HAP-1 (cell line): ENCODE data around the gene SLC39A7.

ENCODE experiments used
- DNase-seq, 2 experiments: peaks; one replicate each; pipeline ENCODE4 v3.0.0-alpha.2; 2016 to 2020; ENCODE audit warnings: low spot score in 2 of 2
- H3K27me3 ChIP-seq: fragments of 250-450 bp; sonication (Bioruptor Pico); 2 replicates; pipeline ENCODE4 v1.5.1; 2020; ENCODE audit warnings: low read depth, mild to moderate bottlenecking, moderate library complexity
- H3K36me3 ChIP-seq: fragments of 250-450 bp; sonication (Bioruptor Pico); replicated peaks from 2 replicates; pipeline ENCODE4 v1.5.1; 2020; ENCODE audit warnings: mild to moderate bottlenecking
- H3K4me1 ChIP-seq: fragments of 250-450 bp; sonication (Bioruptor Pico); 2 replicates; pipeline ENCODE4 v1.5.1; 2020; ENCODE audit warnings: mild to moderate bottlenecking
- H3K4me3 ChIP-seq: fragments of 250-450 bp; sonication (Bioruptor Pico); 2 replicates; pipeline ENCODE4 v1.5.1; 2020; ENCODE audit warnings: mild to moderate bottlenecking, moderate library complexity
- H3K9me3 ChIP-seq: fragments of 250-450 bp; sonication (Bioruptor Pico); 2 replicates; pipeline ENCODE4 v1.5.1; 2020; ENCODE audit warnings: mild to moderate bottlenecking, moderate library complexity
- in situ Hi-C: fragments of 300-500 bp; cut with MboI; formaldehyde crosslinking; loops from 3 replicates; pipeline ENCODE4 v1.14.3; 2020; ENCODE audit warnings: low sequenced_read_pairs, inconsistent platforms, mixed read lengths

SLC39A7 gene

DNA sequence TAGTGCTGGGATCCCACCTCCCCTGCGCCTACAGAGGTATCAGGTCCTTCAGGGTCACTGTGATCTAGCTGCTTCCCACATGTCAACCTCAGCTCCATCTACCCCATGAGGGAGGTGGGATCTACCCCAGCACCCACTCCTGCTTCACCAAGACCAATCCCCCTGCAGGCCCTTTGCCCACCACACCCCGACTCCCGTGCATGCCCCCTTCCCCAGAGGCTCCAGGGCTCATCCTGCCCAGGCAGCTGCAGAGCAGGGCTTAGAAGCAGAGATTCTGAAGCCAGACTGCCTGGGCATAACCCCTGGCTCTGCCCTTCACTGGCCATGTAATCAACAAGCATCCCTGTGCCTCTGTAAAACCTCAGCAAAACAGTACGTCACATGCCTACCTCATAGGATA is 25.9 kb upstream of the SLC39A7 start:
- no peaks in the 10 kb centered on the region for H3K4me1 ChIP-seq
- no peaks in the 10 kb centered on the region for H3K9me3 ChIP-seq
- no peak overlapping the region for H3K4me3 ChIP-seq
- no peaks in the 10 kb centered on the region for H3K27me3 ChIP-seq
- in situ Hi-C loops: no loop called here
- no peak for DNase-seq
- H3K36me3 ChIP-seq: no peaks in the 10 kb centered on the region

DNA sequence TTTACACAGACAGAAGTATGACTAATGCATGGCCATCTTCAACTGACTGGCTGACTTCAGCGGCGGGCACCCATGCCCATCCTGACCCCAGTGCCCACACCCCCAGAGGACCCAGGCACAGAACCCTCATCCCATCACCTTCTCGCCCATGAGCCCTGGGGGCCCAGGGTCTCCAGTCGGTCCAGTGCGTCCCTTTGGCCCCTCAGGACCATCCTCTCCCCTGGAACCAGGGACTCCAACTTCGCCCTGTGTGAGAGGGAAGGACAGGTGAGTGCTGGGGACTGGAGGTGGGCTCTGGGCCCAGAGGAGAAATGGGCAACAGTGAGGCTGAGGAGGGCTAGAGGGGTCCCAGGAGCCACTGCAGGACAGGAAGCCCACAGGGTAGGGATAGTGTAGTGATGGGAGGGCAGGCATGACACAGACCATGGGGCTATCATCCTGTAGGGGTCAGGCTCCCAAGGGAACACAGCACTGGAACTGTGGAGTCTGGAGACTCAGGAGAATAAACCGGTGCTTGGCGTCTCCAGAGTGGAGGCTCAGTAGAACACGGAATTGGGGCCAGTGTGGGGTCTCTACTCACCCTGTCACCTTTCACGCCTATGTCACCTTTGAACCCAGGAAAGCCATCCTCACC is 25.1 kb upstream of the SLC39A7 start:
- in situ Hi-C loops: no loop called here
- DNase-seq: no peak
- H3K4me3 ChIP-seq: no peak overlapping the region
- no peaks in the 10 kb centered on the region for H3K36me3 ChIP-seq
- no peaks in the 10 kb centered on the region for H3K9me3 ChIP-seq
- no peaks in the 10 kb centered on the region for H3K27me3 ChIP-seq
- no peaks in the 10 kb centered on the region for H3K4me1 ChIP-seq

GRCh38 chr6:33176906-33177305 is 23.8 kb upstream of the SLC39A7 start:
- Histone ChIP-seq H3K36me3 (no peaks in the 10 kb centered on the region), H3K9me3 (no peaks in the 10 kb centered on the region), H3K4me1 (no peaks in the 10 kb centered on the region), H3K27me3 (no peaks in the 10 kb centered on the region), H3K4me3 (no peak overlapping the region)
- in situ Hi-C loops: no loop called here
- DNase-seq: no peak

GRCh38 chr6:33177552-33178446 is 22.9 kb upstream of the SLC39A7 start:
- in situ Hi-C loops: no loop called here
- Histone ChIP-seq H3K4me1 (no peaks in the 10 kb centered on the region), H3K4me3 (no peak overlapping the region), H3K36me3 (no peaks in the 10 kb centered on the region), H3K9me3 (no peaks in the 10 kb centered on the region), H3K27me3 (no peaks in the 10 kb centered on the region)
- DNase-seq: no peak

DNA sequence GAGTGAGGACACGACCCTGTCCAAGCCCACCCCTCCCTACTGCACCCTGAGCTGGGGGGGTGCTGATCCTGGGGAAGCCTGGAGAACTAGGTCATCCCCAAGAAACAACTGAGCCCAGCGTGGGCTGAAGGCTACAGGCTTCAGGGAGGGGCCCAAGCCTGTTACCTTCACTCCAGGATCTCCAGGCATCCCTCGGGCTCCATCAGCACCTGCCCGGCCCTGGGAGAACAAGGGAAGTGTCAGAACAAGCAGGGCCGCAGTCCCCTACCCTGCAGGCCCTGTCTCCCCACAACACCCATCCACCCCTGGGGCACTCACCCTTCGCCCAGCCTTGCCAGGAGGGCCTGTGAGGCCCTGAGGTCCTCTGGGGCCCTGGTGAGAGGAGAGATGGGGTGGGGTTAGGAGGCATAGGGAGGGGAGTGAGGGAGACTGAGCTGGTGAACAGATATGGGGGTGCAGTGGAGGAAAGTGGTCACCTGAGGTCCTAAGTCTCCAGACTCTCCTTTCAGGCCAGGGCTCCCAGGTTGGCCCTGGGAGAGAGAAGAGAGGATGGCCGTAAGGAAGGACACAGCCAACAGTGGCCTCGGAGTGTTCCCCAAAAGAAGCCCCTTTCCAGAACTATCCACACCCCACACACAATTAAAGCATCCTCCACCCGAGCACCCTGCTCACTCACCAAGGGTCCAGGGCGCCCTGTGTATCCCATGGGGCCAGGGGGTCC is 21.8 kb upstream of the SLC39A7 start:
- in situ Hi-C loops: no loop called here
- Histone ChIP-seq H3K27me3 (no peaks in the 10 kb centered on the region), H3K36me3 (no peaks in the 10 kb centered on the region), H3K4me3 (no peak overlapping the region), H3K9me3 (no peaks in the 10 kb centered on the region), H3K4me1 (no peaks in the 10 kb centered on the region)
- no peak for DNase-seq

DNA sequence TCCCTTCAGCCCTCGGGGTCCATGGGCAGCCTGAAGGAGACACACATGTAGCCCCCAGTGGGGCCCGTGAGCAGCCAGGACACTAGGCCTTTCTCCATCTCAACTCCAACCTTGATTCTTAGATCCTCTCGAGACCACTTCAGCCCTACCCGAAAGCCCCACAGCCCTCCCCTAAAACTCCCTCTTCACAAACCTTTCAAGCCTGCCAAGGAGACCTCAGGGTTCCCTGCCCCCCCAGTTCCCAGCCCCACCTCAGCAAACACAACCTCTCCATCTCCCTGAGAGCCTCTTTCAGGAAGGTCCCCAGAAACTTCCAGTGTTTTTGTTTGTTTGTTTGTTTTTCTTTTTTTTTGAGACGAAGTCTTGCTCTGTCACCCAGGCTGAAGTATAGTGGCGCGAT is 19.5 kb upstream of the SLC39A7 start:
- Histone ChIP-seq H3K27me3 (no peaks in the 10 kb centered on the region), H3K36me3 (no peaks in the 10 kb centered on the region), H3K4me1 (no peaks in the 10 kb centered on the region), H3K4me3 (no peak overlapping the region), H3K9me3 (no peaks in the 10 kb centered on the region)
- no peak for DNase-seq
- in situ Hi-C loops: no loop called here

DNA sequence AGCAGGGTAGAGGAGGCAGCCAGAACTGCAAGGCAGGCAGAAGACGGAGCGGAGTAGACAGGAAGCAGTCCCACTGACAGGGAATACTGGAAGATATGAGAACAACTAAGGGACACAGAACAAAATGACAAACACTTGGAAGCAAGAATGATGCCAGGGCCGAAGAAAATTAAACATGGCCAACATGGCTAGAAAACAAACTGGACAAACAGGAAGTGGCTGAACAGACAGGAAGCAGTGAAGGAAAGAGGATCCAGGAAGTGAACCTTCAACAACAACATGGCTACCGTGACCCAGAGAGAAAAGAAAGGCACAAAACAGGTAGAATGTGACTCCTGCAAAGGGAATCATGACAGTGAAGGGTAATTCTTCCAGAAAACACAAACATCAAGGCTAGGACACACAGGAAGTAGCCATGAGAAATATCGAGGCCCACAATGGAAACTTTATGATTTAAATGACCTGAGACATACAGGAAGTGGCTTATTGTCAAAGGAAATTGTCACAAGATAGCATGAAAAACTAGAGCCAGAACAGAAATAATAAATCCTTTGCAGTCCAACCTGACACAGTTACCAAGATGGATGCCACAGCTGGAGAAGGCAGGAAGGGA is 17.5 kb upstream of the SLC39A7 start:
- H3K9me3 ChIP-seq: no peaks in the 10 kb centered on the region
- DNase-seq: no peak
- H3K4me1 ChIP-seq: no peaks in the 10 kb centered on the region
- H3K27me3 ChIP-seq: no peaks in the 10 kb centered on the region
- in situ Hi-C loops: no loop called here
- no peak overlapping the region for H3K4me3 ChIP-seq
- no peaks in the 10 kb centered on the region for H3K36me3 ChIP-seq

DNA sequence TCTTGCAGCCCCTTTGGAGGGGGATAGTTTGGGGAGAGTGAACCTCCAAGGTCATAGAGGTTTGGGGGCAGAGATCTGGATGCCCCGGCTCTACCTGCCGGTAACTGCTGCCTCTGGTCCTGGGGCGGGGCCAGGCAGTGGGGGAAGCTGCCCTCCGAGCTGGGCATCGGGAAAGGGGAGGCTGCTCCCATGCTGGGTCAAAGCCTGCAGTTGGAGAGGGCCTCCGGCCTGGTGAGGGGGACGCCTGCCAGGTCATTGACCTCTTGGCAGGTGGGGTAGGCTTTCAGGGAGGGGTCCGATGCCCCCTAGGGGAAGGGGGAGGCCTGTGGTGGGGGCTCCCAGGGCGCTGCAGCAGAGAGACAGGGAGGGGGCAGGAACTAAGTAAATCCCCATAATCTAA is 15.5 kb upstream of the SLC39A7 start:
- Histone ChIP-seq H3K9me3 (no peaks in the 10 kb centered on the region), H3K27me3 (no peaks in the 10 kb centered on the region), H3K4me1 (no peaks in the 10 kb centered on the region), H3K4me3 (no peak overlapping the region), H3K36me3 (no peaks in the 10 kb centered on the region)
- in situ Hi-C loops: no loop called here
- no peak for DNase-seq

DNA sequence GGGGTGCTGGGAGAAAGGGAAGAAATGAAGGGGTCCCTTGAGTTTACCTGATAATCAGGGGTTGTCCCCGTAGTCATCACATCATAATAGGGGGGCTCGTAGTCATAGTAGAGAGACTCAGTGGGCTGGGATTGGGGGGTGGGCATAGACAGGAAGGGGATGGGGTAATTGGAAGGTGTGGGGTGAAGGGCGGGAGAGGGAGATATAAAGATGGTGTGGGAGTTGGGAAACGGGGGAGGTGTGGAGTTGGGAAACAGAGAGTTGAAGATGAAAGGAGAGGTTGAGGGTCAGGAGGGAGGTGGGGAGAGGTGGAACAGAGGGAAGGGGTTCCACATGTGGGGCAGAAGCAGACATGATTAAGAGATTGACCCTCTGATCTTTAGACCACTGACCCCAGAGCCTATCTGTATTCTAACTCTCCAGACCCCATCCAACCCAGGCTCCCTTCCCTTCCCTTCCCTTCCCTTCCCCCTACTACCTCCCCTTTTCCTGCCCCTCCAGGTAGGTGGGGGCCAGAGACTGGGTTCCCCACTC is 14.9 kb upstream of the SLC39A7 start:
- Histone ChIP-seq H3K27me3 (no peaks in the 10 kb centered on the region), H3K36me3 (no peaks in the 10 kb centered on the region), H3K9me3 (no peaks in the 10 kb centered on the region), H3K4me1 (no peaks in the 10 kb centered on the region), H3K4me3 (no peak overlapping the region)
- no peak for DNase-seq
- in situ Hi-C loops: no loop called here

DNA sequence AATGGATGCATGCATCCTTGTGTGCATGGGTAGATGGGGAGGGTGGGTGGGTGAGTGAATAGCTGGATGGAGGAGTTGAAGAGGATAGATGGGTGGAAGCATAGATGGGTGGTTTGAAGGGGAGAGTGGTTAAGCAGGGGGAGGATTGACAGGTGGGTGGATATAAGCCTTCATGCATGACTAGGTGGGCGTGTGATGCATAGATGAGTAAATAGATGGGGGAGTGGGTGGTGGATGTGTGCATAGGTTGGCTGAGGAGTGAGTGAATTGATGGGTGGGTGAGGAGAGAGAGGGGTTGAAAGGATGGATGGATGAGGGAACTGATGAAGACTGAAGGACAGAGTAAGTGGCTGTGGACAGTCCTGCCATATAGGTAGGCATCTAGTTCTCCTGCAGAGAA is 12.9 kb upstream of the SLC39A7 start:
- Histone ChIP-seq H3K36me3 (no peaks in the 10 kb centered on the region), H3K27me3 (peaks cover 5% of the 10 kb centered on the region; the same call in 1 of the 2 replicates), H3K4me1 (no peaks in the 10 kb centered on the region), H3K9me3 (no peaks in the 10 kb centered on the region), H3K4me3 (no peak overlapping the region)
- in situ Hi-C loops: no loop called here
- no peak for DNase-seq

GRCh38 chr6:33189164-33189563 is 11.5 kb upstream of the SLC39A7 start:
- no peak for DNase-seq
- no peak overlapping the region for H3K4me3 ChIP-seq
- no peaks in the 10 kb centered on the region; the same call in 1 of the 2 replicates for H3K36me3 ChIP-seq
- peaks cover 5% of the 10 kb centered on the region; the same call in 1 of the 2 replicates for H3K27me3 ChIP-seq
- H3K4me1 ChIP-seq: no peaks in the 10 kb centered on the region
- H3K9me3 ChIP-seq: no peaks in the 10 kb centered on the region
- in situ Hi-C loops: no loop called here

GRCh38 chr6:33189625-33190448 is 10.8 kb upstream of the SLC39A7 start:
- Histone ChIP-seq H3K4me3 (no peak overlapping the region), H3K27me3 (peaks cover 5% of the 10 kb centered on the region; the same call in 1 of the 2 replicates), H3K36me3 (peaks cover under 1% of the 10 kb centered on the region; the same call in 1 of the 2 replicates), H3K9me3 (no peaks in the 10 kb centered on the region), H3K4me1 (no peaks in the 10 kb centered on the region)
- in situ Hi-C loops: no loop called here
- DNase-seq: no peak
